Amygdala (tissue), 56 donors: ENCODE results near the gene ESRRA.

Experiments
- DNase-seq, 56 donors: peaks; one replicate each; lab custom pipeline; 2025; lab: John Stamatoyannopoulos, UW

ESRRA gene

GRCh38 chr11:64341851-64342791 is 36.8 kb downstream of the ESRRA start:
- peak in 47 of 56 donors; percentile 17 to 80 (median 52) for DNase-seq

GRCh38 chr11:64342869-64343745 is 37.8 kb downstream of the ESRRA start:
- no peak for DNase-seq

- peak in 1 of 56 donors; percentile 16 for DNase-seq
Measured at GRCh38 chr11:64343767-64344559, 38.6 kb downstream of the ESRRA start.

GRCh38 chr11:64344787-64345186 is 39.5 kb downstream of the ESRRA start:
- DNase-seq, result no peak

- no peak for DNase-seq
Measured at GRCh38 chr11:64347193-64347867, 42.0 kb downstream of the ESRRA start.

GRCh38 chr11:64348383-64349024 is 43.2 kb downstream of the ESRRA start:
- peak in 6 of 56 donors; percentile 11 to 56 (median 35) for DNase-seq

DNA sequence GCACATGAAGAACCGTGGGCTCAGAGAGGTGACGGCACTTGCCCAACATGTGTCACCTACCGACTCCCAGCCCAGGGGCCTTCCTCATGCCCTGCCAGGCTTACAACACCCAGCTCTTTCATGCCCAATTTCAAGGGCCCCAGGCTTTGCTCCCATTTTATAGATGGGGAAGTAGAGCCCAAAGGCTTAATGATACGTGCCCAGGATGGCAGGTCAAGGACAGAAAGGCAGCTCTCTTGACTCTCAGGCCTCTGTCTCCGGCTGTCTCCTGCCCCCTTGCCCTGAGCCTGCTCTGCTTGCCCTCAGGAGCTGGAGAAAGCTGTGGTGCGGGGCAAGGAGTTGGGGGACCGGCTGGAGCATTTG is 43.7 kb downstream of the ESRRA start:
- no peak for DNase-seq

- DNase-seq, result no peak
Measured at GRCh38 chr11:64349404-64349803, 44.1 kb downstream of the ESRRA start.

DNA sequence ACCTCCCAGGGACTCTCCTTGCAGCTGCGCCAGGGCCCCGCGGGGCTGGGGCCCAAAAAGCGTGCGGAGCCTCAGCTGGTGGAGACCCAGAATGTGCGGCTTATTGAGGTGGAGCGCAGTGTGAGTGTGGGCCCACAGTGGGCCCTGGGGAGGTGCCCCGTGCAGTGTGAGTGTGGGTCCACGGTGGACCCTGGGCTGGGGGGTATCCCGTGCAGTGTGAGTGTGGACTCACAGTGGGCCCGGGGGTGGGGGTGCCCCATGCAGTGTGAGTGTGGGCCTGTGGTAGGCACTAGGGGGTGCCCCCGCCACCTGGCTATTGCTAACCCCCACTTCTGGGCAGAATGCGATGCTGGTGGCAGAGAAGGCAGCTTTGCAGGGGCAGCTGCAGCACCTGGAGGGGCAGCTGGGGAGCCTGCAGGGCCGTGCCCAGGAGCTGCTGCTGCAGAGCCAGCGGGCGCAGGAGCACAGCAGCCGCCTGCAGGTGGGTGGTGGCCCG is 45.9 kb downstream of the ESRRA start:
- no peak for DNase-seq

- DNase-seq, result no peak
Measured at GRCh38 chr11:64352099-64352994, 47.0 kb downstream of the ESRRA start.

- DNase-seq, result no peak
Measured at GRCh38 chr11:64352995-64353714, 47.8 kb downstream of the ESRRA start.

GRCh38 chr11:64353715-64354506 is 48.6 kb downstream of the ESRRA start:
- no peak for DNase-seq

GRCh38 chr11:64355078-64355940 is 50.0 kb downstream of the ESRRA start:
- peak in 46 of 56 donors; percentile 13 to 76 (median 54) for DNase-seq

DNA sequence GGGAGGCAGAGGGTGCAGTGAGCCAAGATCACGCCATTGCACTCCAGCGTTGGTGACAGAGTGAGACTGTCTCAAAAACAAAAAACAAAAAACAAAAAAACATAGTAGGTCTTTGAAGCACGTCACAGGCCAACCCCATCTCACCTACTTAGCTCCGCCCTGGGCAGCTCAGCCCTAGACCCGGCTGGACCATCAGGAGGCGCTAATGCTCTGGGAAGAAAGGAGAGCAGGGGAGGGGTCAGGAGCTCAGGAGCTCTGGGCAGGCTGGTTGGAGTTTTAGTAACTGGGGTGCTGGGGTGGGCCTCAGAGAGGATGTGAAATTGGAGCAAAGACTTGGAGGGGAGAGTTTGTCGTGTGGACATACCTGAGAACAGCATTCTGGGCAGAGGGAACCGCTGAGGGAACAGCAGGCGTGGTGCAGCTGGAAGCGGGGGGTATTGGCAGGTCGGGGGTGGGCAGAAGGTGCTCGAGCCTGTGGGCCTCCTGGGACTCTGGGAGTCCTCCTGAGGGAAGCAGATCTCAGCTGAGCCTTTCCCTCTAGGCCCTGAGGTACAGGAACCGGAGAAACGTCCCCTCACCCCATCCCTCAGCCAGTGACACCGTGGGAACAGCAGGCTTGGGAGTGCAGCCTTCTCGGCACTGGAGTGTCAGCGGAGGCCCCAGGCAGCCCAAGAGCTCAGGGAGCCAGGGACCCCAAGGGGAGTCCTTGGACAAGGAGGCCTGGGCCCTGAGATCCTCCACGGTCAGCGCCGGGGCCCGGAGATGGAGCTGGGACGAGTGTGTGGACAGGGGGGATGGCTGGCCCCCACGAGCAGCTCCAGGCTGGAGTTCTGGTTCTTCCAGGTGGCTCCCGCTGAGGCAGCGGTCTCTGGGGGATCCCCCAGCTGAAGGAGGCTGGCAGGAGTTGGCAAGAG is 51.4 kb downstream of the ESRRA start:
- DNase-seq, result no peak

DNA sequence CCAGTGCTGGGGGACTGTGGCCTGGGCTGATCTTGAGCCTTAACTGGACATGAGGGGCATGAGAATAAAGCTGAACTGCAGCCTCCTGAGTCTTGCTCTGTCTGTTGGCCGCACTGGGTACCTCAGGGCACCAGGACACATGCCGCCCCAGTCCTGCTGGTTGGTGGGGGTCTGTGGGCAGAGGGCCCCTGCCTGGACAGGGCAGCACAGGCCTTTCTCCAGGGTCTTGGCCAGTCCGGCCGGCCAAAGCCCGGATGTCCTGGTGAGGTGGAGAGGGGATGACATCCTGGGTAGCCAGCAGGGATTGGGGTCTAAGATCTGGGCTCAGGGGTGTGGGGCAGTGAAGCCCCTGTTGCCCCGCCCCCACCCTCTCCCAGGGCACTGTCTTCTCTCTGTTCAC is 52.1 kb downstream of the ESRRA start:
- DNase-seq, result no peak
